GM10248 (cell line): ENCODE results near the gene PRKCZ.
"Not testable (repeated sequence)": the region's sequence is repeated elsewhere in the genome, so short reads cannot be mapped to it uniquely, and the experiment has no call there.

Experiments used
- CTCF ChIA-PET: fragments of 300-600 bp; sonication (Branson Sonifier 250); formaldehyde crosslinking; extraction: SDS; loops from one replicate; lab custom pipeline; 2021; ENCODE audit warnings: antibody characterized with exemption; lab: Yijun Ruan, JAX
- POLR2A ChIA-PET: fragments of 350-650 bp; sonication (Branson Sonifier 250); formaldehyde crosslinking; extraction: SDS; loops from one replicate; lab custom pipeline; 2020; ENCODE audit warnings: antibody characterized with exemption; lab: Yijun Ruan, JAX
- DNase-seq: peaks from one replicate; pipeline ENCODE4 v3.0.0; 2012; ENCODE audit errors: extremely low spot score
- CTCF ChIP-seq: IDR thresholded peaks from 2 replicates; pipeline ENCODE4 v1.5.1; 2012; ENCODE audit warnings: mild to moderate bottlenecking, low read depth; ENCODE audit errors: extremely low read depth, missing control alignments, control extremely low read depth

PRKCZ gene

GRCh38 chr1:2093636-2094035 lies 43.4 kb downstream of the PRKCZ start:
- DNase-seq, result no peak
- ChIA-PET CTCF (no interaction called here), POLR2A (no interaction called here)
- TF ChIP-seq CTCF, result no peak

DNA sequence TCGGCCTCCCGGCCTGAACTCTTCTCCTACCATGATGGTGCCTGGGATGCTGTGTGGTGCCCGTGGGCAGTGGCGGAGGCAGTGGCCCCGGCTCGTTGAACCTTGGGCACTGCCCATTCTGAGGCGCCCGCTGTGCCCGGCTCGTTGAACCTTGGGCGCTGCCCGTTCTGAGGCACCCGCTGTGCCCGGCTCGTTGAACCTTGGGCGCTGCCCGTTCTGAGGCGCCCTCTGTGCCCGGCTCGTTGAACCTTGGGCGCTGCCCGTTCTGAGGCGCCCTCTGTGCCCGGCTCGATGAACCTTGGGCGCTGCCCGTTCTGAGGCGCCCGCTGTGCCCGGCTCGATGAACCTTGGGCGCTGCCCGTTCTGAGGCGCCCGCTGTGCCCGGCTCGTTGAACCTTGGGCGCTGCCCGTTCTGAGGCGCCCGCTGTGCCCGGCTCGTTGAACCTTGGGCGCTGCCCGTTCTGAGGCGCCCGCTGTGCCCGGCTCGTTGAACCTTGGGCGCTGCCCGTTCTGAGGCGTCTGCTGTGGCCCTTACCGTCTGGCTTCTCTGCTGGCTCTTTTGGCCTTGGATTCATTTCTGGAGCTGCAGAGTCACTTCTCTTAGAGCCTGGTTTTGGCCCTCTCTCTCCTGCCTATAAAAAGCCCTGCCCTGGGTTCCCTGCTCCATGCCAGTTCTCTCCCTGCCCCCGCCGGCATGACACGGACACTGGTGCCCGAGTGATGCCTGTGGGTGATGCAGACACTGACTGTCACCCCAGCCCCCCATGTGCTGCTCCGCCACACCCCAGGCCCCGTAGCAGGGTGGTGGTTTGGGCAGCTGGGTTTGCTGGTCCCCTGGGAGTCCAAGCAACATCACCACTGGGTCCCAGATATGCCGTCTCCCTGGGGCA lies 44.3 kb downstream of the PRKCZ start:
- DNase-seq, POLR2A ChIA-PET, CTCF ChIA-PET: not testable (repeated sequence)

DNA sequence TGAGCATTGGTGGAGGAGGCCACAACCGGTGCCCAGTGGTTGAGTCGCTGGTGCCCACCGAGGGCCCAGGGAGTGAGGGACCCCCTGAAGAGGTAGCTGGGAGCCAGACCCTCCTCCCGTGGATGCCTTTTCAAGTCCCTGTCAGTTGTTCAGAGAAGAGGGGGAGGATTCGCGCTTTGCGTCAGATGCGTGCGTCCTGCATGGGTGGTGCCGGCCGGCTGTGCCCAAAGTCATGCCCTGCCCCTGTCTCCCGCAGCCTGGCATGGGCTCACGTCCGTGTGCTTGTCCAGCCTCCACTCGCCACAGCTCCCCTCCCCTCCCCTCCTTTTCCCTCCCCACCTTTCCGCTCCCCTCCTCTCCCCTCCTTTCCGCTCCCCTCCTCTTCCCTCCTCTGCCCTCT lies 45.2 kb downstream of the PRKCZ start:
- ChIA-PET POLR2A (no interaction called here), CTCF (no interaction called here)
- DNase-seq, result no peak
- TF ChIP-seq CTCF, result no peak

DNA sequence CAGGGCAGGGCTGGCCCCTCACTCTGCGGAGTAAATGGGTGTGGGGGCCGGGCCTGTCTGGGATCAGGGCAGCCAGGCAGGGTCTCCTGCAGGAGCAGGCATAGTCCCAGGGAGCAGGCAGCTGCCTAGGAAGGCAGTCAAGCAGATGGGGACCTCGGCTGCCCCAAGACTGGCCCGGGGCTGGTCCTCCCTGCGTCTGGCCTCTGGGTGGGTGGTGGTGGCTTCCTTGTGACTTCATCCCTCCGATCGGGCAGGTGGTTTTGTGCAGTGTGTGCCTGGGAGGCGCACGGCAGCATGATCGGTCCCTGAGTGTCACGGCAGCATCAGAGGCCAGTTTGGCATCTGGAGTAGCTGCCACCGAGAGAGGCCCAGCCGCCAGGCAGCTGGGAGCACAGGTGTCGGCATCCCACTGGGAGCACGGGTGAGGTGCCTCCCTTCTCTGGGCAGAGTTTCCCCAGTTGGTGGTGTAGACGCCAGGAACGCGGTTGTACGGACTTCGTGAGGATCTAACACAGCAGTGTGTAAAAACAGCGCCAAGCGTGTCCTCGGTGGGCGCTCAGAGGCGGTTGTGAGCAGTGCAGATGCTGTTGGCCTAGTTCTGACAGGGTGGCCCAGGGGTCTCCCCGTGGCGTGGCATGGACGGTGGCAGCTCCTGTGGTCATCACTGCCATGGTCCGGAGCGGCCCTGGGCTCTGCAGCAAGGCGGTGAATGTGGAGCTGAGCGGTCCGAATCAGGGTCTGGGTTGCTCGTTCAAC lies 45.9 kb downstream of the PRKCZ start:
- POLR2A ChIA-PET, result no interaction called here
- CTCF ChIA-PET, result no interaction called here
- DNase-seq, result no peak
- no peak for TF ChIP-seq CTCF

DNA sequence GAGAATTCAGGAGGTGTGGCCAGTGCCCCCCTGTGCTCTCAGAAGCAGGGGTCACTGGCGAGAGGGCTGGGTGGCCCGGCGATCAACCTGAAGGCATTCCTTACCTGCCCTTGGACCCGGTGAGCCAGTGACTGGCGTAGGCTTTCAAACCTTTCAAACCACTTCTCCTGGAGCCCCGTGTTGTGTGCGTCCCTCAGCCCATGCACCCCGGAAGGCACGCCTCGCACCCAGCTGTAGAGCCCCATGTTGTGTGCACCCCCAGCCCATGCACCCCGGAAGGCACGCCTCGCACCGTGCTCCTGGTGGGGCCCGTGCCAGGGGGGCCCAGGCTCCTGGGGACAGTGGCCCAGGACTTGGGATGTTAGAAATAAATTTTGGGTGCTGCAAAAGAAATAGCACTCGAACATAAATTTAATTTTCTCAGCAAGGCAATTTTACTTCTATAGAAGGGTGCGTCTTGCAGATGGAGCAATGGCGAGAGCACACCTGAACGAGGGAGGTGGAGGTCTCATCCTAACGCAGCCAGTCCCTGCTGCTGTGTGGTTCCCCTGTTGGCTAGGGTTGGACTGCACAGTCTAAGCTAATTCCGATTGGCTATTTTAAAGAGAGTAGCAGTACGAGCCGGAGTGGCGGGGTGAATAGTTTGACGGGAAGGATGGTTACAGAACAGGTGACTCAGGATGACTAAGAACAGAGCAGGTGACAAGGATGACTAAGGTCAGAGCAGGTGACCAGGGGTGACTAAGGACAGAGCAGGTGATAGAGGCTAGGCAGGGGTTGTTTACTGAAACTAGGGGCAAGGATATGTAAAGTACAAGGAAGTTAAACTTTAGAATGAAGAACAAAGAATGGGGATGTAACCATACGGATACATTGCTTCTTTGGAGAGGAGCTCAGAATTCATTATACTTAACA lies 47.4 kb downstream of the PRKCZ start:
- no peak for DNase-seq
- no peak for TF ChIP-seq CTCF
- CTCF ChIA-PET, result no interaction called here
- POLR2A ChIA-PET, result no interaction called here

DNA sequence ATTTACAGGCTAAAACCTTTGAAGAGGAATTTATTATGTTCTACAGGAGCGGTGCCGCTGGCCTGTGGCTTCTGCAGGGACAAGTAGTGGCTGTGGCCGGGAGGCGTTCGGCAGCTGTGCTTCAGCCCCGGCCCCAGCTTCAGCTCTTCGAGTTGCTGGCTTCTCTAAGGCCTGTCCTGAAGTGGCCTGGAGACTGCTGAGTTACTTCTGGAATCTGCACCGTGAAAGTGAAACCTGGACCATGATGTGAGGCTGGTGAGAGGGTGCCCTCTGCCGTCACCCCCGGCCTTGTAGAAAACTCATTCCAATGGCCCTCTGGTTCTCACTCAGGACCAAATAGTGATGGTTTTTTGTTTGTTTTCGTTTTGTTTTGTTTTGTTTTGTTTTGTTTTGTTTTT lies 48.1 kb downstream of the PRKCZ start:
- ChIA-PET POLR2A (no interaction called here), CTCF (no interaction called here)
- DNase-seq, result no peak
- no peak for TF ChIP-seq CTCF
